NT2/D1 (cell line): Measurements from ENCODE around the gene CEP57.

ENCODE experiments used
- SUZ12 ChIP-seq: IDR thresholded peaks from 2 replicates; pipeline ENCODE4 v1.6.1; 2011; ENCODE audit not compliant: insufficient read length, insufficient read depth; ENCODE audit errors: extremely low read depth
- YY1 ChIP-seq: IDR thresholded peaks from 2 replicates; pipeline ENCODE4 v1.6.1; 2011; ENCODE audit not compliant: insufficient read length, insufficient read depth
- ZNF274 ChIP-seq: IDR thresholded peaks from 2 replicates; pipeline ENCODE4 v1.6.1; 2011; ENCODE audit warnings: mild to moderate bottlenecking, low read depth, low read length

- TF ChIP-seq SUZ12 (no peak), ZNF274 (no peak), YY1 (no peak)
Measured at GRCh38 chr11:95794086-95794485, 3.8 kb downstream of the CEP57 start.
